GM18520 (cell line): Measurements from ENCODE around the gene IPO13.

ENCODE experiments used
- ATAC-seq: cut with Tn5 transposase; IDR thresholded peaks from one replicate; pipeline ENCODE4 v1.9.1; 2021; ENCODE audit not compliant: unreplicated experiment

Gene IPO13

GRCh38 chr1:44010935-44011471 lies 64.3 kb downstream of the IPO13 start:
- no peak for ATAC-seq

DNA sequence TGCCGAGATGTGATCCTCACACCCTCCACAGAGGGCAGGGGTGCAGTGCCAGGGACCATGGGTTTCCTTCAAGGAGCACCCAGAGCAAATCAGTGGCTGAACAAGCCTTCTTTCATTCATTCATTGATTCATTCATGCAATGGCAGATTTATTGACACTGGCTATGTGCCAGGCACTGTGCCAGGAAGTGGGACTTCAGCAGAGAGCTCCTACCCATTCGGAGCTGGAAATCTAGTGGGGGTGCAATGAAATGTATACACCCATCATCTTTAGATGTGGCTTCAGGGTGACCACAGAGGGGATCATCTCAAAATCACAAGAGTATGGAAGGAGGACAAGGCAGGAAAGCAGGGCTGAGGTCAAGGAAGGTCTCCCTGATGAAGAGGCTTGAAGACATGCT lies 65.7 kb downstream of the IPO13 start:
- no peak for ATAC-seq

GRCh38 chr1:44012941-44013609 lies 66.3 kb downstream of the IPO13 start:
- no peak for ATAC-seq

GRCh38 chr1:44013949-44014348 lies 67.2 kb downstream of the IPO13 start:
- ATAC-seq, result no peak

DNA sequence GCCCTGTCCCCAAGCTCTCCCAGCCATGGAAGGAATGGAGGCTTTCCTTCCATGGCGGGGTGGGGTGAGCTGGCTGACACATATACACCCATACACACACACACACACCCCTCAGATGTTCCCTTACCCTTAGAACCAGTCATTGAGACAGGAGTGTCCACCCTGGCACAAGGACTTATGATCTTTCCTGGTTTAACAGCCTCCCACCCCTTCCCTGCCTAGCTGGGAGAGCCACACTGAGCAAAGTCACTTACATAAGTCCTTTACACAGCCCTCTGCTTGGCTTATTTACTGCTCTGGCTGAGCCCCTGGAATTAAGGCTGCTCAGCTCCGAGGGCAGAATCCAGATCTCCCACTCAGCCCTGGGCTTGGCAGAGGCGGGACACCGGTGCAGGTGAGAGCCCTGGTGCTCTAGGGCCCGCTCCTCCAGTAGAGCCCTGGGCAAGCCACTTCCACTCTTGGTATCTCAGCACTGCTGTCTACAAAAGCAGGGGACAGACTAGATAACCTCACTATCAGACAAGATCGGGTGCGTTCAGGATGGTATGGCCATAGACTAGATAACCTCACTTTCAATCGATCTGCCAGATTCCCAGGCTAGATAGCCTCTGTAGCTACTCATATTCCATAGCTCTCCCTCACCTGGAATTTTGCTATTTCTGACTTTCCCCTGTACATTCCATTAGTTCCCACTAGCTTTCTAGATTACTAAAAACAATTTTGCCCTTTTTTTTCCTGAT lies 67.8 kb downstream of the IPO13 start:
- no peak for ATAC-seq

DNA sequence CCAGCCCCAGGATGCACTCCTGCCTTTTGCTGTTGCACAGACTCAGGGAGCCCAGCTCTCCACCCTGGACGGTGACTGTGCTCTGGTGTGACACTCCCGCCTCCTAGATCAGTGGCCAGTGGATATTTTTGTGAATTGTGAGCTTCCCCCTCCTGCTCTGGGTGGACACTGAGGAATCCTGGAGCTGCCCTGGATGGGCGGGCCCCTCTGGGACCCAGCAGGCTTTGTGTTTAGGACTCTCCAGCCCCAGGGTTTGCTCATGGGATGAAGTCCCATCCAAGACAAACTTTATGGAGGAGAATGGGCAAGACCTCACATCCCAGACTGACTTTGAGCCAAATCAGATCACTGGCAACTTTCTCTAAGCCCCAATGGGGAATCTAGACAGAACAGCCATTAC lies 68.5 kb downstream of the IPO13 start:
- ATAC-seq, result no peak

DNA sequence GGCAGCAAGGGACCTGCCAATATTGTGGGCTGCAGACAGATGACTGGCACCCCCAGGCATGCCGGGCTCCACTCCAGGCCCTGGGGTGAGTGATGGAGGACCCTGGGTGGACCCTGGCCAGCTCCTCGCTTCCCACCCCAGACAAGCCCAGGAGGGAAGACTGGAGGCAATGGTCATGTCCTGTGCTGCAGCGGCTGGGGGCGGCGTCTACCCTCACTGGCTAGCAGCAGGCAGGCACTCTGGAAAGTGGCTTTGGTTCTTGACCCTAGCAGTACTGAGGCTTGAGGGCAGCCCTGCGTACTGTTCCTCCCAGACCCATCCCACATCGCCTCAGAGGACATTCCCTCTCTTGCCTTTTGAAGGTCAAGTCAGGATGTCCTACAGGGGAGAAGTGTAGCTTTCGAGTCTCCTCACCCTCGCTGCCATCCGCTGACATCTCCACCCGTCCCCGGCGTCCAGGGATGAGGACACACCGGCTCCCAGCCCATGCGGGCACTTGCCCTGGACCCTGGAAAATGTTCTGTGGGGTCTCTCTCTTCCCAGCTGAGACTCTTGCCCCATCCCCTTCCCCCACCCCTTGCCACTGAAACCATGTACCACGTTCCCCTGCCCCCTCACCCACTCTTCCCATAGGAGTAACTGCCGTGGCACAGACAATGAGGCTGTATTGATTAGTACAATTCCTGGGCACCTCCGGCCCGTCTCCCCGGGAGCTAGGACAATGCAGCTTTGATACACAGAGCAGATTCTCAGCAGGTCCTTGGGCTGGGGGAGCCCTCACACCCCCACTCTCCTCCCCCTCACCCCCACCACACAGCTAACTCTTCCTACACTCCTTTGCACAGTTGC lies 69.5 kb downstream of the IPO13 start:
- no peak for ATAC-seq

- ATAC-seq, result no peak
Observed at GRCh38 chr1:44016890-44017400, 70.2 kb downstream of the IPO13 start.
